GM18502 (cell line): ENCODE measurements around the gene IQSEC3.
"Not testable (repeated sequence)": the region's sequence is repeated elsewhere in the genome, so short reads cannot be mapped to it uniquely, and the experiment has no call there.

Experiments used
- ATAC-seq: cut with Tn5 transposase; IDR thresholded peaks from one replicate; pipeline ENCODE4 v1.9.1; 2021; ENCODE audit warnings: mild to moderate bottlenecking; ENCODE audit not compliant: unreplicated experiment, poor library complexity

The IQSEC3 gene

DNA sequence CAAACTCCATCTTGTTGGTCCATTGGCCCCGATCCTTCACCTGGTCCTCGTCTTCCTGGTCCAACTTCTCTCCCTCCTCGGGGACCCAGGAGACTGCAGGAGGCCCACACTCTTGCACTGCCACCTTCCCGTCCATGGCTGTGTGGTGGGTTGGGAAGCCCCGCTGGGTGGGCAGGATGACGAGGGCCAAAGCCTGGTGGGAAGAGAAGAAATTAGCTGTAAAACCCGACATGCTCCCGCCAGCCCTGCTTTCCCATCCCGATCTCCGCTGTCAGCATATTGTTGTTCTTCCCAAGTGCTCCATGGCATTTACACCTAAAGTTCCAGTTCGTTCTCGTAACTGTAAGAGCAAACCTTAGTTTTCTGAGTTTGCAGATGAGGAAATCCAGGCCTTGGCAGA is 143.3 kb downstream of the IQSEC3 start:
- ATAC-seq = no peak

DNA sequence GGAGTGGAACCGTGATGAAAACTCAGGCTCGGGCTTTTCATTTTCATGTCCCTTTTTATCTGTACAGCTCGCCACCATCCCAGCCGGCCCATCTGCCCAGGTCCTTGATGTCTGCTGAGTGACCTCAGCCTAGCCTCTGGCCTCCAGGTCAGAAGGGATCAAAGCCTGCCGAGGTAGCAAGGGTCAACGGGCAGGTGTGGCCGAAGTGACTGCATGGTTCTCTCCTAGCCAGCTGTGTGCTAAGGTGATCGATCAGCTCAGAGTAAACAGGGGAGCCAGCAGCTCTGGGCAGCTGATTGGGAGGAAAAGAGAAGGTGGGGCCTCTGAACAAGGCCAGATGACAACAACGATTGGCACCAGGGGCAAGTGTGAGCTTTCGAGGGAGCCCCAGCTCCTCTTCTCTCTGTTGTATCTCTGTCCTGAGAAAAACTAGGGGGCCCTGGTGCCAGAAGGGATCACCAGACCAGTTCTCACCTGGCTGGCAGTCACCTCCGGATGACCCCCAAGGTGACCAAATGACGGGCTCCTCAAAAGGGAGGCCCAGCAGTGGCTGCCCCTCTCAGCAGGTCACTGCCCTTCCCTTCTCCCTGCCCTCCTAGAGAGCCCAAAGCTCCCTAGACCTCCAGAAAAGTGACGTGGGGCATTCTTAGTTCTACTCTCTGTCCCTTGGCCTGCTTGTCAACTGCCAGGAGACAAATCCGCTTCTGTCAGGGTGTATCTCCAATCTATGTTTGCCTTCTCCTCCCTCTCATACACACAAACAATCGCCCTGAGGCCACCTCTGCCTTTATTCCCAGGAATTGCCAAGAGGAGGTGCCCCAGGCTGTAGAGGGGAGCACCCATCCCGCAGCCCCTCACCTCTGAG is 143.9 kb downstream of the IQSEC3 start:
- ATAC-seq = no peak

DNA sequence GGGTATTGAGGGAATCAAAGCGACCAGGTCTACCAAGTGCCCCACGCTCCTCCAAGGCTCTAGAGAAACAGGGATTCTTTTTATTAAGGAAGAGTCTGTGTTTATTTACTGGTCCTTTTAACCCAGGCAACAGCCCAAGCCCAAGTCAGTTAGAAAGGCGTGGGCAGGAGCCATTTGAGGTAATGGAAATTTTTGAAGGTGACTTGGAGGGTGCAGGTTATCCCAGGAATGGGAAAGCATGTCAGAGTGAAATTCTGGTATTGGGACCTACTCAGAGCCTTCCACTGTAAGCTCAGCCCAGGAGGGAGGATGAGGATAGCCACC is 144.5 kb downstream of the IQSEC3 start:
- no peak for ATAC-seq

DNA sequence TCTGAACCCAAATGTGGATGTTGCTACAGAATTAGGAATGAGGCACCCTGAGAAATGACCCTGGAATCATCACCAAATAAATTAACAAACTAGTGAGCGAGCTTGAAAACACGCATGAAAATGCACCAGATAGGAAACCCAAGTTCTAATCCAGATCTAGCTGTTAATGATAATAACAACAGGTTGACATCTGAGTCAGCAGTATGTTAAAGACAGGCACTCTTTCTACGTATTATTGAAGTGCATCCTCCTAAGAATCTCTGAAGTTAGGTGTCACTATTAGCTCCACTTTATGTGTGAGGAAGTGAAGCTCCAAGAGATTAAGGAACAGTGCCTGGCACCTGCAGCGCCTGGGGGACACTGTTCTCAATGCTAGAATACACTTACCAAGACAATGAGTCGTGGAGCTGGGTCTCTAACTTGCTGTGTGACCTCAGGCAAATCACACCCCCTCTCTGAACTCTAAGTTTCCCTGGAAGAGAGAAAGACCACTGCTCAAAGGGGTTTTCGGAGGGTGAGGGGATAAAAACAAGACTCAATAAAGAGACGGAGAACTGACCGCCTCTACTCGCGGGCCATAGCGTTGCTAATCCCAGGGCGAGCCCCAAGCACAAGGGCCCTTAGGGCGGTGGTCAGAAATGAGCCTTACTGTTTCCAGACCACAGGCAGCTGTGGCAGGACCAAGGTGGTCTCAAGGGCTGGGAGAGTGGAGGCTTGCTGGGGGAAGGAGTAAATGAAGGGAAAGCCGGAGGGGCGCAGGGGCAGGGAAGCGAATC is 145.3 kb downstream of the IQSEC3 start:
- ATAC-seq = no peak

DNA sequence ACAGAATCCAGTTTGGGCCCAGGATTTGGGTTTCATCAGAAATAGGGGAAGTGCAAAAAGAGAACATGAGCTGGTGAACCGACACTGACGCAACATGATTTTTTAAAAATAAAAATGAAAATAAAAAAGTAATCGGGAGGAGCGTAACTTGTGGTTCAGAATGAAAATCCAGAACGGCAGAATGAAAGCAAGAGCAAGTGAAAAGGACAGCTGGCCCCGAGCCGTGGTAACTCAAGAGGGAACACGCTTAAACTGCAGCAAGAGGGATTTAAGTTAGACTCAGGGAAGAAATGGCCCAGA is 145.8 kb downstream of the IQSEC3 start:
- no peak for ATAC-seq

DNA sequence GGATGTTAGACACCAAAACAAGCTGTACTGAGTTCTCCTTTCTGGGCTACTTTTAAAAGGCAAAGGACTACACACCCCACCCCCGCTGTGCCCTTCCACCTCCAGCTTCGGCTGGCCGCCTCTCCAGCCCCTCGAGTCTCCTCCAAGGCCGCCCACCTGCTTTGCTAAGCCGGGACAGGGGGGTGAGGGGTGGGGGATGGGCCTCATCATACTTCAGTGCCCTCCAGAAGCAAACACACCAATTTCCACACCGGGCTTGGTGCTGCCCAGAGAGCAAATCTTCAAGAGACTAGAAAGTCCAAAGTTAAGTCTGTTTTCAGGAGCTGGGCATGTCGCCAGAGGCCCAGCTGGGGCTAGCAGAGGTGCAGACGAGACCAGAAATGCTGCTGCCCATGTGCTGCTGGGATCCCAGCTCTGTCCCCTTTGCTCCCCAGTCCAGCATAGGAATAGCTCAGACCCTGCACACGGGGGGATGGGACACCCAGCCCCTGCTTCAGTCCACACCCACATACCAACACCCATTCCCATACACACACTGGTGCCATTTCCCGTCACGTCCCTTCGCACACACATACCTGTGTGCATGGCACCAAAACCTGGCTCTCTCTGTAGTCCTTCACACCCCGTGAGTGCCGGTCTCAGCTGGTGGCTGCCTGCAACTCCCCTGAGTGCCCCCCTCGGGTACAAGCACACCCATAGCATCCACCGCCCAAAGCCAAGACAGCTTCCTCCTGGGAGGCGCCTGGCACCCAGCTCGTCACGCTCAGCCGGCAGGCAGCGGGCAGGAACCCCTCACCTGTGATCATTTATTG is 146.4 kb downstream of the IQSEC3 start:
- no peak for ATAC-seq

DNA sequence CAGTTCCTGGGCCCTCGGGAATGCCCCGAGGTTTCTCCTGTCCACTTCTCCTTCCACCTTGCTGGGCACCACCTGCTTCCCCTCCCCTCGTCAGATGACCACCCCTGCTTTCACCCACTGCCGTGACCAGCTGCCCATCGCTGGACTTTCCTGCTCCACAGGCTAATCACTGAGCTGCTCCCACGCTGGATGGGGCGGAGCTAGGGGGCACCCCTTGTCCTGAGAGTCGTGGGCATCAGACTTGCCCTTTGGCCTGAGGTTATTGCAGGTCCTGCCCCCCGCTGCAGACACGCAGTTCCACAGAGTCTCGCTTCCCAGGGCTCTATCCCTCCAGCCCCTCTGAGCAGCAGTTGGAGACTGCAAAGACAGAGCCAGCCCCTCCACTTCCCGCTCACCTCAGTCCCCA is 147.0 kb downstream of the IQSEC3 start:
- ATAC-seq = no peak

DNA sequence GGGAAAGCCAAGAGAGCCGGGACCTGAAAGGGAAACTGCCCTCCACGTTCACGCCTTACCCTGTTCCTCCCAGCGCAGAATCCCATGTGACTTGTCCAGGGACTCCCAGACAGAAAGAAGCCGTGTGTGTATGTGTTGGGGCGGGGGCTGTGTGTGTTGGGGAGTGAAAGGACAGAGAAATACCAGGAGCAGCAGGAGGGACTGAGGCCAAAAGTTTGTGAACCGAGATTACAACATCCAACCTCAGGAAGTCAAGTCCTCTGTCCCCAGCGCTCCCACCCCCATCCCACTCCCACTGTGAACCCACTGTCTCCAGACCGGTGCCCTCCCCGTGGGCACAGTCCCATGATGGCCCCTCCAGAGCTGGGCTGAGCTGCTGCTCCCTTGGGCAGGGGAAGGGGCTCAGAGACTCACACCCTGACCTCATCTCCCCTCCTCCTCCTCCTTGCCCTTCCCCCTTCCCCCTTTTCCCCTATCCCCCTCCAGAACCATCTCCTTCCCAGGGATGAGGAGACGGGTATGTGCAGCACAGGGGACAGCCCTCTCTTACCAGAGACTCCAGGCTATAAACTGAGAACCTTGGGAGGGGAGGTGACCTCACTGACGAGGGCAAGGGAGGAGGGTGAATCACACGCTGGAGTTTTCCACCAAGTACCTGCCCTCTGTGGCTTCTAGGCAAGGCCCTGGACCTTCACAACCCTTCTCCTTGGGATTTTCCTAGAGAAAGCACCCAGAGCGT is 147.6 kb downstream of the IQSEC3 start, which contains the start of gene SLC6A12:
TSS of gene SLC6A12 (minus strand) at position 155 of the 739 bp plus-strand sequence. CDS start 4,171 bp downstream, outside the sequence.
- no peak for ATAC-seq

DNA sequence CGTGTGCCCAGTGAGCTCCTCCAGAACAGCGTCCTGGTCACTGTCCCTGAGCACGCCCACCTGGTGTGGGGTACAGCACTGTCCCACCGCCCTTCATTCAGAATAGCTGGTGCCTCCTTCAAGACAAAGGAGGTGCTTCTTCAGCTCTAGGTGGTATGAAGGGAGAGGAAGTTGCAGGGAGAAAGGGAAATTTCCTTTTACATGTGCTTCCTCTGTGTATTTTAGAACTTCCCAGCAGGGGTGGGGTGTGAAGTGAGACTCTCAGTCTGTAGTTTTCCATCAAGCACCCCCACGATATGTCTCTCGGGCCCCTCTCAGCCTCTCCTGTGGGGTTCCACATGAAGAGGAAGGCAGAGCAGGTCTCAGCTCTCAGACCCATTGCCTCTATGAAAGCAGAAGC is 148.5 kb downstream of the IQSEC3 start:
- ATAC-seq = no peak

DNA sequence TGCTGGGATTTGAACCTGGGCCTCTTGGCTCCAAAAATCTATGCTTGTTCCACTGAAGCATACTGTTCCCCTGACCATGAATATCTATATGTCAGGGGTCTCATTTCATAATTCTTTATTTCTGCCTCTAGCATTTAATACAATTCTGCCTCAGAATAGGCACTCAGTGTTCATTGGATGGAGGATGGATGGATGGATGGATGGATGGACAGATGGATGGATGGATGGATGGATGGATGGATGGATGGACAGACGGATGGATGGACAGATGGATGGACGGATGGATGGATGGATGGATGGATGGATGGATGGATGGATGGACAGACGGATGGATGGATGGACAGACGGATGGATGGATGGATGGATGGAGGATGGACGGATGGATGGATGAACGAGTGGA is 150.5 kb downstream of the IQSEC3 start:
- not testable (repeated sequence) for ATAC-seq

DNA sequence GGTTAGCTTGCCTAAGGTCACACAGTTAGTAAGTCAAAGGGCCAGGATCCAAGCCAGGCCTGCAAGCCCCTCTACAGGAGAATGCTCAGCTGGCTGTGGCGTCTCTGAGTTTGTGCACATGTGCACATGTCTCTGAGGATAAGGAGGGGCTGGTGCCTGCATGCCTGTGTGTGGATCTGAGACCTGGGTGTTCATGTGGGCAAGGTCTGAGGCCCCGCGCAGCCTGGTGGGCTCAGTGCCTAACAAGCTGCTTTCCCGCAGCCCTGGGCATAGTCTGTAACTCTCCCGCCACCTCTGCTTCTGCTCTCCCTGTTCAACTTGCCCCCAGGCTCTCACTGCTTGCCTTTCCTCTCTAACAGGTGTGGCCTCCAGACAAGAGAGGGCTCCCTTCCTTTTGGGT is 151.7 kb downstream of the IQSEC3 start:
- ATAC-seq = no peak

DNA sequence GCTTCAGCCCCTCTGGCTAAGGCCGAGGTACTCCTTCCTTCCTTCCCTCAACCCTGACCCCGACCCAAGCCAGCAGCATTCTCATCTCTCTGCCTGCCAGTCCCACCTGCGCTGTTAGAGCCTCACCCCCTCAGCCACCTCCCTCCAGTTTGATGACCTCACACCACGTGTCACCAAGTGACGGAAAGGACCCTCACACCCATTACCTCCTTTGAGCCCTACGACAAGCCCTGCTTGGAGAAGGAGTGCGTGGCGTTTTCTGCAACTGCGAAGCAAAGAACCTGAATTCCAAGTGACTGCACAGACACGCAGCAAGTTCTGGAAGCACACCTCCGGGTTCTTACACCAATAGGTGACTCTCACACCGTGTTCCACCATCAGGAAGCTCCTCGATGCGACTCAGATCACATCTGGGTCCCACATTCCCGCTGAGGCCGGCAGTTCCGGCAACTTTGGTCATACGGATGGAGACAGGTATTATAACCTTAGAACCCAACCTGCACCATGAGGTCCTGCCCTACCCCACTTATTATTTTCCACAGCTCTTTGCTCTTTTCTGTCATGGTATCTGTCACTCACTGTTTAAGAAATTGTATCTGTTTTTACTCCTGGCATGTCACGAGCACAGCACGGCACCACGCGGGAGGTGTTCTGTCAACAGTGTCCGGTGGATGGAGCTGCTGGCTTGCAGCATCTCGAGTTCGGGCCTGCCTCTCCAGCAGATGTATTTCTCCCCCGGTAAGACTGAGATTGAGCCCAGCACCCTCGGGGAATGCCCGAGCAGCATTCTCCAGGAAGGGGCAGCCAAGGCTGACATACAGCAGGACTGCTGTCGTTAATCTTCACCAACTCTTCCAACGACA is 152.4 kb downstream of the IQSEC3 start:
- ATAC-seq = no peak

DNA sequence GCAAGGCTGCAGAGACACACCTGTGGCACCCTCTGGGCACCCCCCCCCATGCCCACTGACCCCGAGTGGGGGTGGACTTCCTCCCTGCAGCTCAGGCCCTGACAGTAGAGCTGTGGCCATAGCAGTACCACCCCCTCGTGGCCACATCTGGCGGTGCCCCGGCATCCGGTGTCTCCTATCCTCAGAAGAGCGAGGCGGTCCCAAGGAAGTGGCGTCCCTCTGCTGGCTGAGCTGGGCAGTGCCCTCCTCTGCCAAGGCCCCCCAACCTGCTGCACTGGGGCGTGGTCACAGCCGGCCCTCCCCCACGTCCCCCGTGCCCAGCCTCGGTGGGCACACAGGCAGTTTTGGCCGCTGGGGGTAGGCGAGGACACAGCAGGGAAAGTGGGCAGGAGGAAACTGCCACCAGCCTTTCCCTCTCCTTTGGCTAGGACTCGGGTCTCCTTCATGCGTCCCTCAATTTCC is 153.4 kb downstream of the IQSEC3 start:
- ATAC-seq = no peak

DNA sequence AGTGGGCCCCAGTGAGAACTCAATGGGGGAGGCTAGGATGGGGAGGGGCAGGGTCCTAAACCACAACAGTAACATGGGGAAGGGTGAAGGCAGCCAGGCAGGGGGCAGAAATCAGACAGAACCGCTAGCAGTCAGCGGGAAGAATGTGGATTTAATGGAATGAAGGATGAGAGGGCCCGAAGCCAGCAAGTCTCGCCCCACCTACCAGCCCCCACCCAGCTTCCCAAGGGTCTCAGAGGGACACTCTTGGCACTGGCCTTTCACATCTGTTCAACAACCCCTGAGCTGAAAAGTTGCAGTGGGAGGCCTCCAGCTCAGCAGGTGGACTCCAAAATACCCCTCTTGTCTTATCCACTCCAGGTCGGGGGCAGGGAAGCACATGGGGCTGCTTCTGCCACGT is 153.9 kb downstream of the IQSEC3 start:
- ATAC-seq = no peak

DNA sequence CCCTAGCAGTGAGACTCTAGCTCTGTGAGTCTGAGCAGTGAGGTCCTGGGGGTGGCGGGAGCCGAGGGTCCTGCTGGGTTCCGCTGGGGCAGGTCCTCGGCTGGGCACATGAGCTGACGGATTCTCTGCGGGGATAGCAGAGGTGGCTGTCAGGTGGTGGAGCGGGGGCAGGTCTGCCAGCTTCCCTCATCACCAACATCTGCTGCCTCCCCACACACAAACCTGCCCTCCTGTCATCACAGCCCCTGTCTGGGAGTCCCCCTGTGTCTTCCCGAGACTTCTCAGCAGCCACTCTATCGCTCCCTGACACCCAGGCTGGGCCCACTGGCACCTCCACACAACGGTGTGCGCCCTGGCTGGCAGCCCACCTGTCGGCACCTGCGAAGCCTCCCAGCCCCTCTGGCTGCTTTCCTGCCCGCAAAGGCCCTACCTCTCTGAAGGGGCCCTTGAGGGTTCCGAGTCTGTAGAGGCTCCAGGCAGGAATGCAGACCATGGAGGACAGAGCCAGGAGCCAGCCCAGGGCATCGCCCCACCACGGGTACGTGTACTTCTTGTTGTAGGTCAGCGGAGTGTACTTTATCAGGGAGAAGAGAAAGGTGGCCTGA is 154.5 kb downstream of the IQSEC3 start:
- no peak for ATAC-seq

DNA sequence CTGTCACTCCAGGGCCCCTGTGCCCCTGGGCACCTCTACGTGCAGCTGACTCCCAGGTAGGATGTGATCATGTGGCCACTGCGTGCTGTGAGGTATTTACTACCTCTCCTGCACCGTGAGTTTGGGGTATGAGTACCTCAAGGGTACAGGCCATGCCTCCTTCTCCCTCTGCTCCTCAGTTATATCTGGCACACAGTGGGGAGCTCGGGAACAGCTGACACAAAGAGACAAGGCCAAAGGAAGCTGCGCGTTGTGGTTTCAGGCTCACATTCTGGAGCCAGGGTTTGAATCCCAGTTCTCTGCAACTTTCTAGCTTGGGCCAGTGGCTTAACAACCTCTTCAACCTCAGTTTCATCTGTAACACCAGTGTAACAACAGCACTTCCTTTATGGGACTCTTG is 155.2 kb downstream of the IQSEC3 start:
- ATAC-seq = no peak

DNA sequence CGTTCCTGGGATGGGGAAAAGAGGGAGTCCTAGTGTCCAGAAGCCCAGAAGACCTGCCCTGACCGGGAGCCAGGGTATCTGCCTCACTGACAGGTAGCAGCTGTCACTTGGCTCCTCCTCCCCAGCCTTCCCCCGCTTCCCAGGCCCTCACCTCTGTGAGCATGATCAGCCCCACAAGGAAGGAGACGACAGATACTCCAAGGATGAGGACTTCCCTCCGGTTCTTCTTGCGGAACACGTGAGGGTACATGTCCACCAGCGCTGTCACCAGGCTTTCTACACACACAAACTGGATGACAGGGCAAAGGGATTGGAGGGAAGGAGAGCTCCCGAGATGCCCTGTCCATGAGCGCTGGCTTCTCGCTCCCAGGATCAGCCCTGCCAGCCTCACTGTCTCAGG is 157.3 kb downstream of the IQSEC3 start:
- ATAC-seq = no peak

DNA sequence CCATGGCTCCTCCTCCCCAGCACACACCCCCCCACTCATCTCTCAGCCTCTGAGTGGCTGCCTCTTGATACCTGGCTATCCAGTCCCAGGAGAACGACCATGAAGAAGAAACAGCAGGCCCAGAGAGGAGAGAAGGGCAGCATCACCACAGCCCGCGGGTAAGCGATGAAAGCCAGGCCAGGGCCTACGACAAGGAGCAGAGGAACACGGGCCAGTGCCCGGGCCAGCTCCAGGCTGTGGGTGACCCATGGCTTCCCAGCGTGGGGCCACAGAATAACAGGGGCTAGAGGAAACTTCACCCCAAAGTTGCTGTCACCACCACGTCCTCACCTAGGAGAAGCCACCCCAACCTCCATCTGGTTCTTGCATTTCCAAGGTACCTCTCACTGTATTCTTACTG is 157.8 kb downstream of the IQSEC3 start:
- ATAC-seq = no peak

DNA sequence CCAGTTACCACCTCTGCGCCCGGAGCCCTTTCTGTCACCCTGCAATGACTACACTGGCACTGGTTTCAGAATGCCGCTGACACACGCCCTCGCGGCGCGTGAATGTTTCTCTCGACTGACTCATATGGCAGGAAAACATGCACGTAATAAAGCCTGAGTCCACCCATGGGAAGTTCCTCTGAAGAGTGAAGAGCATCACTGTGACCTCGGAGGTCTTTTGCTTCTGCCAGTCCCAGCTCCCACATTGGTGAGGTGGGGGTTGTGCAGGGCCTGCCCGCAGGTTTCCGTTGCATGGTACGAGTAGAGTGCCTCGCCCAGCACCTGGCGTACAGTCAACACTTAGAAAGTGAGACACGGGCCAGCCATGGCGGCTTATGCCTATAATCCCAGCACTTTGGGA is 158.4 kb downstream of the IQSEC3 start:
- ATAC-seq = no peak
